Occipital lobe (tissue), 3 donors: ENCODE results near the gene DDX11. TPM values are rescaled to one million over a fixed set of nuclear protein-coding genes. Genes with fewer than 3 reads are reported as not detected.
"Not testable (repeated sequence)": the region's sequence is repeated elsewhere in the genome, so short reads cannot be mapped to it uniquely, and the experiment has no call there.

Experiments
- DNase-seq: peaks from one replicate; lab custom pipeline; 2025; lab: John Stamatoyannopoulos, UW
- small RNA-seq: library from RNA; depleted of rRNA; stranded (forward); fragments of <200 nt; gene quantifications from one replicate; pipeline ENCODE3, GENCODE V24; 2014
- total RNA-seq: library from RNA; depleted of rRNA; stranded (reverse); fragments of >200 nt; gene quantifications from one replicate; pipeline ENCODE4 v1.2.3, GENCODE V29; 2014

The DDX11 gene
- total RNA-seq, 1 donor from 2014 or later: 8.4 TPM

- no peak for DNase-seq
Observed at GRCh38 chr12:31122481-31122880, 48.8 kb downstream of the DDX11 start.

DNA sequence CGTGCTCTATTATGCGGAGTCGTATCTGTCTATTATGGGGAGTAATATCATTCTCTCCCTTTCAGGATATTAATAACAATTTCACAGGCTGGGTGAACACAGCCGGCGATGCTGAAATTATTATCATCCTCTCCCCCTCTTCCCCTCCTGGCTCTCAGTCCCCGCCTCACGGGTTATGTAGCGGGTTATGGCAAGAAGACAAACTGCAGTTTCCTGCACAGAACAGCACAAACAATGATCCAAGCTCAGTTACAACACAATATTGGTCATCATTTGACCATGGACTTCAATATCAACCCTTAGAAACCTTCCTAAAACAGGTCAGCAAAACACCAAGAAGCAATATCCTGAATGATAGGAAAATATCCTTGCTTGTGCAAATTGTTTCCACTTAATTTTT lies 50.5 kb downstream of the DDX11 start:
- not testable (repeated sequence) for DNase-seq

GRCh38 chr12:31125171-31125570 lies 51.5 kb downstream of the DDX11 start:
- DNase-seq: not testable (repeated sequence)

- DNase-seq: not testable (repeated sequence)
Observed at GRCh38 chr12:31127209-31127848, 53.7 kb downstream of the DDX11 start.

DNA sequence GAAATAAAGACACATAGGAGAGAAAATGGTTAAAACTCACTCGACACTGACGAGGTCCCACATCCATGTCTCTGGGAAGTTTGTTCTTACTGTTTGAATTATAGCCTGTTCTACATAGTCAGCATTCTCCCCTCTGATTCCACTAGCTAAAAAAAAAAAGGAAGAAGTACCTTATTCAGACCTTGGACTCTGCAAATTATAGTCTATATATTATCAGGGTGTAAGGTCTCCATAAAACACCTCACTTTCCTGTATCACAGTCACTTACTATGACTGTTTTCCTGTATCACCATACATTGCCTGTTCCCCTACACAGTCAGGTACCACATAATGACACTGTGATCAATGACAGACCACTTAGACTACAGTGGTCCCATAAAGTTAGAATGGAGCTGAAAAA lies 62.9 kb downstream of the DDX11 start:
- DNase-seq: not testable (repeated sequence)

DNA sequence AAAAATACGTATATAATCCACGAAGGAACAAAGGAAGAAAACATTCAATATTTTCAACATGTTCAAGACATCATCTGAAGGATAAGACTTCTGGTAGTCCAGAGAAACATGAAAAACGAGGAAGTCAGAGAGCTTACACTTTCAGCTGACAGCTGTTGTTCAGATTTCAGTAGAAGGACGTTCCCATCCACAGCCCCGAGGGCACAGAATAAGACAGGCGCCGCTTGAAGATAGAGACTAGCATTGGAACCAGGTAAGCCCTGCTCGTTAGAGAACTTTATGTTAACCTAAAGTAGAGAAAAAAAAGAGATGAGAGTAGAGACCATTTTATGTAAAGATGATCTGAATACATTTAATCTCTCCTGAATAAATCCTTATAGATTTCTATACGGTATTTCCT lies 71.1 kb downstream of the DDX11 start:
- DNase-seq: not testable (repeated sequence)

- not testable (repeated sequence) for DNase-seq
Observed at GRCh38 chr12:31145296-31145695, 71.6 kb downstream of the DDX11 start.

DNA sequence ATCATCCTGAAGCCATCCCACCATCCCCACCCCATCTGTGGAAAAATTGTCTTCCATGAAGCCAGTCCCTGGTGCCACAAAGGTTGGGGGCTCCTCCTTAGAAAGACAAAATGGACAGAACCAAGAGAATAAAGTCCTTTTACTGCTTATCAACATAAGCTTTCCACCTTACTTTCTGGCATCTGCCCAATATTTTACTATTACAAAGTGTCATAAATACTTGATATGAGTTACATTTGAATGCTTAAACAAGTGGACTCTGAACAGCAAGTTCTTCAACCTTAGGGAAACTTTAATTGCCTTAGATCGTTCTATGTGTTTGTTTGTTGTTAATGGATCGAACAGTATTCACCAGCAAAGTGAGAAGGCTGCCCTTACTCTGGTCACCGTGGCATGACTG lies 73.8 kb downstream of the DDX11 start:
- not testable (repeated sequence) for DNase-seq

GRCh38 chr12:31150766-31151165 lies 77.1 kb downstream of the DDX11 start:
- not testable (repeated sequence) for DNase-seq

Small RNAs within 50 kb of the gene (small RNA-seq; reads per million reads assigned to genes)
- not detected for gene RF00072

Other genes starting within 250 kb of the DDX11 start
- 4.8 TPM for gene TSPAN11, start 147.1 kb upstream of the DDX11 start, total RNA-seq